UCSD-AML1 (cell line): ENCODE data around the gene SLC4A1AP.

ENCODE experiments used
- DNase-seq: peaks from one replicate; lab custom pipeline; 2025; ENCODE audit not compliant: unreplicated experiment; lab: John Stamatoyannopoulos, UW

Gene SLC4A1AP

DNA sequence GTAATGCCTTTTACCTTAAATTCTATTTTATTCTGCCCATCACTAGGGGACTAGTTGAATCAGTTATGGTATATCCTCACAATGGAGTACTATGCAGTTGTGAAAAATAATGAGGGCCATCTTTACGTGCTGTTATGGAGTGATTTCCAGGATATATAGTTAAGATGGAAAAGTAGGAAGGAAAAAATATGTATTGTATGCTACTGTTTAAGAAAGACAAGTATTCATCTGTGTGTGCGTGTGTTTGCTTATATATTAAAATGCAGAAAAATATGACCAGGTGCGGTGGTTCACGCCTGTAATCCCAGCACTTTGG, 75.3 kb downstream of the SLC4A1AP start:
- DNase-seq: no peak

DNA sequence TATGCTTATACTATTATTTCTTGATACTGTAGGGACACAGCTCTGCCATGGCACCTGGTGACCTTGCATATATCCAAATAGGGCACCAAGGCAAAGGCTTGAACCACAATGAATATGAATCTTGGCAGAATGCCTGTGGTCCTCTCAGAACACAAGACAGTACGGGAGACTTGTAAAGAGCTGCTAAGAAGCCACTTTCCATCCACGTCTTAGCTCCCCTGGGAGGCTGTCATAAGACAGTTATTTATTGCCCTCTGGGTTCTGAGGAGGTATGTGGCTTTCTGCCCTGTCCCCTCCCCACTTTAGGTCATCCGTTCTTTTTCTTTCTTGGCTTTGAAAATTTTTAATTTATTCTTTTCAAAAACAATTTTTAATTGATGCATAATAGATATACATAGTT, 78.0 kb downstream of the SLC4A1AP start:
- no peak for DNase-seq

DNA sequence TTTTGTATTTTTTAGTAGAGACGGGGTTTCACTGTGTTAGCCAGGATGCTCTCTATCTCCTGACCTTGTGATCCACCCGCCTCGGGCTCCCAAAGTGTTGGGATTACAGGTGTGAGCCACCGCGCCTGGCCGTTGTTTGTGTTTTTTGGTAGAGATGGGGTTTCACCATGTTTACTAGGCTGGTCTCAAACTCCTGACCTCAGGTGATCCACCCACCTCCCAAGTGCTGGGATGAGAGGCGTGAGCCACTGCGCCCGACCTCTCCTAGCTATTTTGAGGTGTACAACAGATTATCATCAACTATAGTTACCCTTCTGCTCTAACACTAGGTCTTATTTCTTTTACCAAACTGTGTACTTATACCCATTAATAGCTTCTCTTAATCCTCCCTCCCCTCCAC, 78.9 kb downstream of the SLC4A1AP start:
- DNase-seq: no peak
